Stimulated activated CD8-positive, alpha-beta memory T cell treated with anti-CD3 and anti-CD28 coated beads, Interleukin-15, amount 100 ng/mL, for 1 hour (primary cell): ENCODE measurements around the gene DNAH14.
"Not testable (repeated sequence)": the region's sequence is repeated elsewhere in the genome, so short reads cannot be mapped to it uniquely, and the experiment has no call there.

ENCODE experiments used
- DNase-seq: peaks from one replicate; pipeline ENCODE4 v3.0.0-alpha.2; 2020; ENCODE audit warnings: low read depth

Gene DNAH14

DNA sequence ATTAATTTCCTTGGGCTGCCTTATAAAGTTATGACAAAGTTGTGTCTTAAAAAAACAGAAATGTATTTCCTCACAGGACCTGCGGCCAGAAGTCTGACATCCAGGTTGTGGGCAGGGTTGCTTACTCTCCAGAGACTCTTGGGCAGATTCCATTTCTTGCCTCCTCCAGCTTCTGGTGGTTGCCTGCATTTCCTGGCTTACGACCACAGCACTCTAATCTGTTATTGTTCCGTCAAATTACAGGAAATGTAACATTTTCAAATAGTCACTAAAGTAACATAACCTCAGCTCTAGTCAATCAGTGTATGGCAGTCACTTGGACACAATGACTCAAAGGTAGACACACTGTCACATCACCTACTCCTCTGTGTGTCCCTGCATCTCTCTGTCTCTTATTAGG lies 226.8 kb downstream of the DNAH14 start:
- DNase-seq: no peak

DNA sequence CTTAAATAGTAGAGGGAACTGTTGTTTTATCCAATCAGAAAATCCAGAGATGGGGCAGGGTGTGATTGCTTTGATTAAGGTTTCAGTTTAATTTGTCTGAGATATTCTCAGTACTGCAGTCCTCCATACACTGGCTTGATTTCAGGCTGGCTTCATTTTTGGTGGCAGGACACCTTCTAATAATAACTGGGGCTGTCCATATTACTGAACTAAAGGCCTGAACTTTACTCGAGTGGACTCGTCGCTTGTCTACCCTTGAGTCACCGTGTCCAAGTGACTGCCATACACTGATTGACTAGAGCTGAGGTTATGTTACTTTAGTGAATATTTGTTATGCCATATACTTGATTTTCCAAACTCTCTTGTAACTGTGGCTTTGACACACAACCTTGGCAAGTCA lies 228.8 kb downstream of the DNAH14 start:
- no peak for DNase-seq

- no peak for DNase-seq
Observed at GRCh38 chr1:225159793-225160192, 230.3 kb downstream of the DNAH14 start.

GRCh38 chr1:225177409-225177808 lies 247.9 kb downstream of the DNAH14 start:
- not testable (repeated sequence) for DNase-seq

- no peak for DNase-seq
Observed at GRCh38 chr1:225179686-225180085, 250.2 kb downstream of the DNAH14 start.

GRCh38 chr1:225182716-225183115 lies 253.2 kb downstream of the DNAH14 start:
- DNase-seq: no peak

GRCh38 chr1:225191199-225191753 lies 261.8 kb downstream of the DNAH14 start:
- no peak for DNase-seq

DNA sequence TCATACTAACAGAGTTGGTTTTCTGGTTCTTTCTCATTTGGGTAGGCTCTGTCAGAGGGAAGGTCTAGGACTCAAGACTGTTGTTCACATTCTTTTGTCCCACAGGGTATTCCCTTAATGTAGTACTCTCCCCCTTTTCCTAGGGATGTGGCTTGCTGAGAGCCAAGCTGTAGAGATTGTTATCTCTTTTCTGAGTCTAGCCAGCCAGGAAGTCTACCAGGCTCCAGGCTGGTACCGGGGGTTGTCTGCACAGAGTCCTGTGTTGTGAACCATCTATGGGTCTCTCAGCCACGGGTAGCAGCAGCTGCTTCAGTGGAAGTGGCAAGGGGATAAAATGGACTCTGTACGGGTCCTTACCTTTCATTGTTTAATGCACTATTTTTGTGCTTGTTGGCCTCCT lies 272.0 kb downstream of the DNAH14 start:
- DNase-seq: no peak

GRCh38 chr1:225207791-225208190 lies 278.3 kb downstream of the DNAH14 start:
- DNase-seq: no peak

DNA sequence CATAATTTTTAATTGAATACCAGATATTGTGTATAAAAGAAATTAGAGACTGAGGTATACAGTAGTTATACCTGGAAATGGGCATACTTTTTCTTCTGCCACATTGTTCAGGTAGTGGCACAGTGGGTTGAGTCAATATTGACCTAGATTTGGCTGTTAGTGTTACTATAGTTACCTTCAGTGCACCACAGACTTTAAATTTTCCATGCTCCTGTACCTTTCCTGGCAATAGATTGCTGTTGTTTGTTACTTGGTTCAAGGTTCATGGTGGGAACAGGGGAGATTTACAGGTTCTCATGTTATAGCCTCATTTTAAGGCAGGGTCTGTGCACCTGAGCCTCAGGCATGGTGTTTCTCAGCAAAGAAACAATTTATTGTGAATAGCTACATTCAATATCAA lies 279.7 kb downstream of the DNAH14 start:
- no peak for DNase-seq

- DNase-seq: not testable (repeated sequence)
Observed at GRCh38 chr1:225210180-225210579, 280.7 kb downstream of the DNAH14 start.

GRCh38 chr1:225211694-225212442 lies 282.4 kb downstream of the DNAH14 start:
- DNase-seq: not testable (repeated sequence)

GRCh38 chr1:225224287-225224686 lies 294.8 kb downstream of the DNAH14 start:
- DNase-seq: no peak

- DNase-seq: no peak
Observed at GRCh38 chr1:225225681-225226080, 296.2 kb downstream of the DNAH14 start.

GRCh38 chr1:225228871-225229303 lies 299.4 kb downstream of the DNAH14 start:
- DNase-seq: no peak

DNA sequence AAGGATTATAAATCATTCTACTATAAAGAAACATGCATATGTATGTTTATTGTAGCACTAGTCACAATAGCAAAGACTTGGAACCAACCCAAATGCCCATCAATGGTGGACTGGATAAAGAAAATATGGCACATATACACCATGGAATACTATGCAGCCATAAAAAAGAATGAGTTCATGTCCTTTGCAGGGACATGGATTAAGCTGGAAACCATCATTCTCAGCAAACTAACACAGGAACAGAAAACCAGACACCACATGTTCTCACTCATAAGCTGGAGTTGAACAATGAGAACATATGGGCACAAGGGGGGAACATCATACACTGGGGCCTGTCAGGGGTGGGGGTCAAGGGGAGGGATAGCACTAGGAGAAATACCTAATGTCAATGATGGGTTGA lies 300.0 kb downstream of the DNAH14 start:
- DNase-seq: not testable (repeated sequence)

DNA sequence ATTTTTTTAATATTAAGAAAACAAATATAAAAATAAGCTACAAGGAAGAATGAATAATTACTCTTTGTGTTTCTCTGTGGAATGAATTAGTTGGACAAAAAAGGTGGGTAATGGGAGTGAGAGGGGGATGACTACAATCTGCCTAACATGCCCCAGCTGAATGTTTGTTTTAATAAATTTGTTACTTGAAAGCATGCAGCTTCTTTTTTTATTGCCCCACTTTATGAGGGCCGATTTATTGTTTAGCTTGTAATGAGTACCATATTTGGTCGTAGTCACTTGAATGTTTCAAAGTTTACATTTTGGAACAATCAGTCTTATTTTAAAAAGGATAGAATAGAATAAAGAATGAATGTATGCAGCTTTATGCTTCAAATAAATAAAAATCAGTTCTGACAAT lies 301.0 kb downstream of the DNAH14 start:
- DNase-seq: no peak

DNA sequence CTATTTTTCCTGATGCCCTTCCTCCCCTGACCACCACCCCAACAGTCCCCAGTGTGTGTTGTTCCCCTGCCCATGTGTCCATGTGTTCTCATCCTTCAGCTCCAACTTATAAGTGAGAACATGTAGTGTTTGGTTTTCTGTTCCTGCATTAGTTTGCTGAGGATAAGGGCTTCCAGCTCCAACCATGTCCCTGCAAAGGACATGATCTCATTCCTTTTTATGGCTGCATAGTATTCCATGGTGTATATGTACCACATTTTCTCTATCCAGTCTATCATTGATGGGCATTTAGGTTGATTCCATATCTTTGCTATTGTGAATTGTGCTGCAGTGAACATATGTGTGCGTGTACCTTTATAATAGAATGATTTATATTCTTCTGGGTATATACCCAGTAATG lies 303.5 kb downstream of the DNAH14 start:
- not testable (repeated sequence) for DNase-seq

DNA sequence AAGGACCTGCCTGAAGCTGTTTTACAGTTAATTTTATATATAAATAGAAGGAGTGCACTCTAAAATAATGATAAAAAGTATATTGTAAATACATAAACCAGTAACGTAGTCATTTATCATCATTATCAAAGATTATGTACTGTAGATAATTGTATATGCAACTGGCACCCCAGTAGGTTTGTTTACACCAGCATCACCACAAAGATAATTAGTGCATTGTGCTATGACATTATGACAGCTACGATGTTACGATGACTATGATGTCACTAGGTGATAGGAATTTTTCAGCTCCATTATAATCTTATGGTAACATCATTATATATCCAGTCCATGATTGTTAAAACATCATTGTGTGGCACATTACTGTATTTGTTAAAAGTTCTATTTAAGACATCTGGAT lies 313.1 kb downstream of the DNAH14 start:
- no peak for DNase-seq

DNA sequence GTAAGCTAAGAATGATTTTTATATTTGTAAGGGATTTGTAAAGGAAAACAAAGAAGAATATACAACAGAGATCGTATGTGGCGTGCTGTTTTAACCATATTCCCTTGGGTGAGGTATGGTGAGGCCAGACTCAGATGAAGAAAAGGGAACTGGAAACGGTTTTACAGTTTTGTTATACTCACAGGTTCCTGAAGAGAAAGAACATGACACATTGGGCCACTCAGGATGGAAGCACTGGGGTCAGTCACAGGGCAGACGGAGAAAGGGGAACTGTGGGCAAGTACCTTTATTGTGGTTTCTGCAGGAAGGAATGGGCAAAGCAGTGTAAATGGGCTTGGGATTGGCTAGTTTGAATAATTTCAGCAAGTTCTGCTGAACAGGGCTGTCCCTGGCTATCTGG lies 321.0 kb downstream of the DNAH14 start:
- DNase-seq: no peak

DNA sequence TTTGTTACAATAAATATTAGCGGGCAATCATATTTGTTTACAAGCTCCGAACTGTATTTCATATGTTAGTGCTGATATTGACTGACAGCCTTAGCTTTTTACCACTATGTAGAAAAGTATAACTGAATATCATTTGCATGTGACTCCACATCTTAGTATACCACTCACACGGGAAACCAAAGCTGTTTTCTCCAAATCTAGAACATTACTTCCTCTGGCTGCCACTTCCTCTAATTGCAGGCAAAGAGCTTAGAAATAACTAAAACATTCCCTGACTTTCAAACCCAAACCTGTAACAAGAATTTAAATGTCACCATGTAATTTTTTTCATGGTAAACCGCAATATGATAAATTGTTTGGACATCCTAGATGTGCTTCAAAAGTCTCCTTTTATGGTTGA lies 323.7 kb downstream of the DNAH14 start:
- DNase-seq: no peak

DNA sequence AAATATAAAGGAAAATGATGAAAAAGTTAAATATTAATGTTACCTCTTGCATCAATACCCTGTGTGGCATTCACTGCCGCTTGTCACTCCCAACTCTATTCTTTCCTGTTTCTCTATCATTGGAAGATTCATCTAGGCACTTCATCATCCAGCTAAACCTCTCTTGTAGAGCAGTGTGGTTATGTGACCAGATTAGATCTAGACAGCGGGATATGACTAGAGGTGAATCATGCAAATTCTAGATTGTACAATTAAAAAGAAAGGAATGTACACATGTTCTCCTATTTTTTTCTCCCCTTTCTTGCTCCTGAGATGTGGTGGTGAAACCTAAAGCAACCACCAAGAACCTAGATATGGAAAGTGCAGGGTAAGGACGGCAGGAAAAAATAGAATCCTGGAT lies 324.3 kb downstream of the DNAH14 start:
- no peak for DNase-seq

DNA sequence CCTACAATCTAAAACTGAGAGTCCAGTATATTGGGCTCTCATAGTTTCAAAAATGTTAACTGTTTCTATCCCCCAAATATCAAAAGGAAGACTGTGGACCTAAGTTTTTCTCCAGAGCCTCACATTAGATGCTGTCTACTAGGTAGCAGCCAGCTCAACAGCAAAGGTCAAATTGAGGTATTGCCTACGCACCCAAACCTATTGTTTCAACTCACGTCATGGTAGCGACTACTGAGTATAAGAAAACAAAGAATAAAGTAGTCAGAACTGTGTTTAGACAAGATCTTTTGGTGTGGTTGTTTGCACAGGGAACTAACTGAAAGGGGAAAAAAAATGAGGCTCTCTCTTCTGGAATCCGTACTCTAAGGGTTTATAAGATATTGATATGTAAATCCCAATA lies 325.2 kb downstream of the DNAH14 start:
- DNase-seq: no peak

- no peak for DNase-seq
Observed at GRCh38 chr1:225257081-225257480, 327.6 kb downstream of the DNAH14 start.
